ENCODE measurements around the gene UST. TPM values are rescaled to one million over a fixed set of nuclear protein-coding genes. Genes with fewer than 3 reads are reported as not detected.

UST gene
- total and polyA plus RNA-seq, 2 of the 8 experiments (the other 6 are each of a cell fraction or from before 2014, with no cell fraction given) = 13.5 to 34.5 TPM

DNA sequence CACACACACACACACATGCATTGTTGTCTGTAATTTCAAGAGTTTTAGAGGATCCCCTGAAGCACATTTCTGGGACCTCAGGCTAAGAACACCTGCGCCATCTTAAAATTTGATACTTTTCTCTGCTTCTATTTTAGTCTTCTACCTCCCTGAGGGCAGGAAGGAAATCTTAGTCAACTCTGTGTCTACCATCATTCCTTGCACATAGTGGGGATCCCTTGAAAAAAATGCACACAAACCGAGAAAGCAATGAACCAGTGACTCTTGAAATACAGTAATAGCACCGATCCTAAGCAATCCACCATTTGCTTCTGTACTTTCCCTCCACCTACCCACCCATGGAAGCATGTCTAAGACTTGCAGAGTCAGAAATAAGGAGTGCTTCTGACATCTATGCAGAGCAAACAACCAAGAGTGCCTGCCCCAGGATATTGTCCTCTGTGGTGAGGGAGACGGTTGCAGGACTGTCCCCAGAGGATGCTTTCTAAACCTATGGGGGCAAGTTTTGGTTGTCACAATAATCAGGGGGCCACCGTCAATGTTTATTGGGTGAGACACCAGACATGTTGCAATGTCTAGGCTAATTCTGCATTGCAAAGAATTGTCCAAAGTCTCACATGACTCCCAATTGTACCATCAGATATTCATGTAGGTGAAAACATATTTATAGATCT, 362.7 kb downstream of the UST start:
- H2BK12ac ChIP-seq (ENCODE audit: low read depth, low read length) = no peak overlapping the region
- no peak overlapping the region for H3K9ac ChIP-seq (replicated peaks in 1 of 4; ENCODE audit: extremely low read depth in 1 of 4, low read depth in 3 of 4, low read length in 3 of 4)
- no peak overlapping the region for H2BK15ac ChIP-seq (ENCODE audit: low read length)
- H3K79me2 ChIP-seq (ENCODE audit: control insufficient read depth in 1 of 2, insufficient read depth in 2 of 2, low read length in 2 of 2) = no peaks in the 10 kb centered on the region
- no peak for DNase-seq (ENCODE audit: low read depth in 1 of 2, low spot score in 2 of 2)
- no peak overlapping the region for H3K4ac ChIP-seq (replicated peaks; ENCODE audit: insufficient read length, low read depth, low read length)
- no peak overlapping the region for H3K18ac ChIP-seq (ENCODE audit: extremely low read depth, low read length)
- H2BK20ac ChIP-seq (ENCODE audit: low read length) = no peak overlapping the region
- no peaks in the 10 kb centered on the region for H4K20me1 ChIP-seq (replicated peaks in 1 of 2; ENCODE audit: control insufficient read depth in 1 of 2, insufficient read depth in 2 of 2, low read length in 2 of 2)
- no peak overlapping the region for H4K5ac ChIP-seq (ENCODE audit: insufficient read length, low read depth, low read length)
- no peaks in the 10 kb centered on the region for H3K27me3 ChIP-seq (replicated peaks in 1 of 4; ENCODE audit: control insufficient read depth in 3 of 4, extremely low read depth in 1 of 4, insufficient read depth in 3 of 4, low read length in 3 of 4)
- H3K27ac ChIP-seq (ENCODE audit: low read depth, low read length) = no peak overlapping the region
- no peaks in the 10 kb centered on the region for H3K23me2 ChIP-seq (ENCODE audit: low read depth, low read length)
- no peak overlapping the region for H3K4me3 ChIP-seq (ENCODE audit: extremely low read depth in 1 of 4, insufficient read depth in 2 of 4, low read depth in 3 of 4, low read length in 4 of 4)
- H2BK120ac ChIP-seq (replicated peaks; ENCODE audit: low read depth, low read length) = no peak overlapping the region
- ChIA-PET POLR2A (ENCODE audit: partially characterized antibody) (no interaction called here), CTCF (ENCODE audit: partially characterized antibody) (interaction anchor here (1.1 to 1.2 kb wide), 3 partner anchors 18 to 80 kb away, joined by 3 read pairs; no protein-coding TSS in a partner anchor)
- no peak overlapping the region for H2AK5ac ChIP-seq (ENCODE audit: low read depth, low read length)
- 90% methylated on average over 5 of the region's 5 CpGs; no CpG with 5 or more reads in 1 of the 2 experiments for WGBS, 2 experiments (ENCODE audit: extremely low coverage in 1 of 2, insufficient coverage in 1 of 2, insufficient read length in 1 of 2, insufficient replicate concordance in 2 of 2, low coverage in 1 of 2, low lambda C conversion rate in 2 of 2, missing lambda C conversion rate in 1 of 2)
- no peak overlapping the region for H3K14ac ChIP-seq (ENCODE audit: insufficient read length)
- no peak for FAIRE-seq
- no peak overlapping the region for H4K91ac ChIP-seq (replicated peaks; ENCODE audit: insufficient read length, low read length)
- H3K56ac ChIP-seq (replicated peaks; ENCODE audit: insufficient read length, low read depth, low read length) = no peak overlapping the region
- no peaks in the 10 kb centered on the region for H3K36me3 ChIP-seq (ENCODE audit: control insufficient read depth in 2 of 4, insufficient read depth in 4 of 4, low read length in 3 of 4)
- H3K9me3 ChIP-seq (ENCODE audit: insufficient read depth in 2 of 2, low read depth in 1 of 2, low read length in 1 of 2) = 0 out of 4 replicates have a peak, but pooled peaks cover 0 to 5% of the 10 kb centered on the region in 2 experiments
- no peak overlapping the region for H3K4me2 ChIP-seq (ENCODE audit: insufficient read depth in 1 of 2, low read depth in 2 of 2, low read length in 2 of 2)
- no peaks in the 10 kb centered on the region for H3K79me1 ChIP-seq (ENCODE audit: low read depth, low read length)
- H2BK5ac ChIP-seq (ENCODE audit: low read depth, low read length) = no peak overlapping the region
- no peak overlapping the region for H2AFZ ChIP-seq (ENCODE audit: low read length)
- no peak overlapping the region for H3K23ac ChIP-seq (ENCODE audit: insufficient read length)
- H4K8ac ChIP-seq (ENCODE audit: extremely low read depth, insufficient read depth, low read length) = no peak overlapping the region
- no peaks in the 10 kb centered on the region for H3K4me1 ChIP-seq (replicated peaks in 1 of 4; ENCODE audit: control insufficient read depth in 3 of 4, insufficient read depth in 4 of 4, low read length in 3 of 4)
- TF ChIP-seq EP300 (IDR thresholded peaks at IDR 0.05; ENCODE audit: borderline replicate concordance in 1 of 2, low read depth in 2 of 2, low read length in 2 of 2) (no peak), BACH1 (IDR thresholded peaks at IDR 0.05; ENCODE audit: low read length) (no peak), GABPA (IDR thresholded peaks at IDR 0.05; ENCODE audit: borderline replicate concordance, insufficient read depth, low read length) (no peak), CHD1 (IDR thresholded peaks at IDR 0.05; ENCODE audit: low read depth, low read length) (no peak), JUN (IDR thresholded peaks at IDR 0.05; ENCODE audit: low read depth, low read length) (no peak), PHF8 (conservative IDR thresholded peaks at IDR 0.05; ENCODE audit: low read depth, low read length) (no peak), CEBPB (IDR thresholded peaks at IDR 0.05; ENCODE audit: low read depth, low read length) (no peak)
- TF ChIP-seq, protein P1, sequence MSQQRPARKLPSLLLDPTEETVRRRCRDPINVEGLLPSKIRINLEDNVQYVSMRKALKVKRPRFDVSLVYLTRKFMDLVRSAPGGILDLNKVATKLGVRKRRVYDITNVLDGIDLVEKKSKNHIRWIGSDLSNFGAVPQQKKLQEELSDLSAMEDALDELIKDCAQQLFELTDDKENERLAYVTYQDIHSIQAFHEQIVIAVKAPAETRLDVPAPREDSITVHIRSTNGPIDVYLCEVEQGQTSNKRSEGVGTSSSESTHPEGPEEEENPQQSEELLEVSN (IDR thresholded peaks at IDR 0.05) = no peak
- TF ChIP-seq, protein P2, sequence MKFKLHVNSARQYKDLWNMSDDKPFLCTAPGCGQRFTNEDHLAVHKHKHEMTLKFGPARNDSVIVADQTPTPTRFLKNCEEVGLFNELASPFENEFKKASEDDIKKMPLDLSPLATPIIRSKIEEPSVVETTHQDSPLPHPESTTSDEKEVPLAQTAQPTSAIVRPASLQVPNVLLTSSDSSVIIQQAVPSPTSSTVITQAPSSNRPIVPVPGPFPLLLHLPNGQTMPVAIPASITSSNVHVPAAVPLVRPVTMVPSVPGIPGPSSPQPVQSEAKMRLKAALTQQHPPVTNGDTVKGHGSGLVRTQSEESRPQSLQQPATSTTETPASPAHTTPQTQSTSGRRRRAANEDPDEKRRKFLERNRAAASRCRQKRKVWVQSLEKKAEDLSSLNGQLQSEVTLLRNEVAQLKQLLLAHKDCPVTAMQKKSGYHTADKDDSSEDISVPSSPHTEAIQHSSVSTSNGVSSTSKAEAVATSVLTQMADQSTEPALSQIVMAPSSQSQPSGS (IDR thresholded peaks at IDR 0.05; ENCODE audit: low read length) = no peak

All from H1 (cell line).